Neural progenitor cell (in vitro differentiated cells): ENCODE results near the gene SCART1. TPM values are rescaled to one million over a fixed set of nuclear protein-coding genes. Genes with fewer than 3 reads are reported as not detected.

Experiments used
- DNase-seq: peaks from one replicate; pipeline ENCODE4 v3.0.0-alpha.2; 2016; ENCODE audit warnings: low spot score
- H2AFZ ChIP-seq: fragments of 200-600 bp; sonication (generic); replicated peaks from 2 replicates; pipeline ENCODE4 v1.6.1; 2016; ENCODE audit warnings: antibody characterized with exemption
- H3F3A ChIP-seq: fragments of 200-600 bp; sonication (generic); 2 replicates; pipeline ENCODE4 v1.6.1; 2016; ENCODE audit warnings: antibody characterized with exemption, low read depth
- H3K27ac ChIP-seq: fragments of 200-600 bp; sonication (generic); 2 replicates; pipeline ENCODE4 v1.5.1; 2016; ENCODE audit warnings: mild to moderate bottlenecking
- H3K27me3 ChIP-seq: fragments of 200-600 bp; sonication (generic); 2 replicates; pipeline ENCODE4 v1.6.1; 2016; ENCODE audit warnings: mild to moderate bottlenecking, moderate library complexity
- H3K36me3 ChIP-seq: fragments of 200-600 bp; sonication (generic); 2 replicates; pipeline ENCODE4 v1.5.1; 2016
- H3K4me1 ChIP-seq: fragments of 200-600 bp; sonication (generic); 2 replicates; pipeline ENCODE4 v1.6.1; 2016; ENCODE audit warnings: mixed run types
- H3K4me2 ChIP-seq: fragments of 200-600 bp; sonication (generic); 2 replicates; pipeline ENCODE4 v1.6.1; 2016
- H3K4me3 ChIP-seq: fragments of 200-600 bp; sonication (generic); 2 replicates; pipeline ENCODE4 v1.5.1; 2016
- H3K79me2 ChIP-seq: fragments of 200-600 bp; sonication (generic); 2 replicates; pipeline ENCODE4 v1.6.1; 2016; ENCODE audit warnings: low read depth
- H3K9ac ChIP-seq: fragments of 200-600 bp; sonication (generic); 2 replicates; pipeline ENCODE4 v1.6.1; 2016
- H3K9me3 ChIP-seq: fragments of 200-600 bp; sonication (generic); 2 replicates; pipeline ENCODE4 v1.5.1; 2016; ENCODE audit warnings: low read depth
- H4K20me1 ChIP-seq: fragments of 200-600 bp; sonication (generic); 2 replicates; pipeline ENCODE4 v1.6.1; 2016; ENCODE audit warnings: low read depth
- H3K27ac Mint-ChIP-seq: 3 replicates; pipeline ENCODE4 v1.8.0; 2021; ENCODE audit warnings: mixed read lengths
- H3K27me3 Mint-ChIP-seq: 2 replicates; pipeline ENCODE4 v1.8.0; 2022; ENCODE audit warnings: low read depth, mild to moderate bottlenecking, inconsistent platforms, moderate library complexity, mixed read lengths; ENCODE audit not compliant: insufficient read depth
- H3K36me3 Mint-ChIP-seq: 3 replicates; pipeline ENCODE4 v1.8.0; 2021; ENCODE audit warnings: mixed read lengths
- H3K4me1 Mint-ChIP-seq: 3 replicates; pipeline ENCODE4 v1.8.0; 2021; ENCODE audit warnings: mixed read lengths
- H3K4me3 Mint-ChIP-seq: 3 replicates; pipeline ENCODE4 v1.8.0; 2021; ENCODE audit warnings: mild to moderate bottlenecking, moderate library complexity, mixed read lengths
- H3K9me3 Mint-ChIP-seq: 3 replicates; pipeline ENCODE4 v1.8.0; 2020; ENCODE audit warnings: mixed read lengths
- EZH2 ChIP-seq: fragments of 200-600 bp; sonication (generic); IDR thresholded peaks from 2 replicates; pipeline ENCODE4 v1.6.1; 2017; ENCODE audit warnings: antibody characterized with exemption, mild to moderate bottlenecking, moderate library complexity
- EZH2phosphoT487 ChIP-seq: fragments of 200-600 bp; sonication (generic); IDR thresholded peaks from 2 replicates; pipeline ENCODE4 v1.6.1; 2017; ENCODE audit warnings: antibody characterized with exemption
- total RNA-seq: library from RNA; depleted of rRNA; stranded (reverse); fragments of >200 nt; gene quantifications from 2 replicates; pipeline ENCODE4 v1.2.3, GENCODE V29; 2015; ENCODE audit warnings: low replicate concordance
- TF ChIP-seq, protein P1 (sequence below): fragments of 200-600 bp; sonication (generic); IDR thresholded peaks from 2 replicates; pipeline ENCODE4 v1.5.1; 2017; ENCODE audit warnings: antibody characterized with exemption, mild to moderate bottlenecking

SCART1 gene
- total RNA-seq, 1 donor from 2014 or later = 0.49 TPM

GRCh38 chr10:133456041-133456951, 2.6 kb downstream of the SCART1 start:
- Histone ChIP-seq H3K4me2 (no peak overlapping the region), H2AFZ (no peak overlapping the region), H3K4me1 (no peaks in the 10 kb centered on the region), H3K4me3 (no peak overlapping the region), H3K36me3 (no peaks in the 10 kb centered on the region), H3K9ac (no peak overlapping the region), H3K79me2 (no peaks in the 10 kb centered on the region), H3K9me3 (no peaks in the 10 kb centered on the region), H3K27me3 (no peaks in the 10 kb centered on the region), H3K27ac (no peak overlapping the region), H3F3A (no peaks in the 10 kb centered on the region), H4K20me1 (no peaks in the 10 kb centered on the region)
- Mint-ChIP-seq H3K4me1 (no peaks in the 10 kb centered on the region), H3K27me3 (peaks cover 2% of the 10 kb centered on the region), H3K9me3 (peaks cover 24% of the 10 kb centered on the region), H3K4me3 (no peak overlapping the region), H3K36me3 (peaks cover 3% of the 10 kb centered on the region), H3K27ac (no peak overlapping the region)
- no peak for DNase-seq
- TF ChIP-seq, protein P1, sequence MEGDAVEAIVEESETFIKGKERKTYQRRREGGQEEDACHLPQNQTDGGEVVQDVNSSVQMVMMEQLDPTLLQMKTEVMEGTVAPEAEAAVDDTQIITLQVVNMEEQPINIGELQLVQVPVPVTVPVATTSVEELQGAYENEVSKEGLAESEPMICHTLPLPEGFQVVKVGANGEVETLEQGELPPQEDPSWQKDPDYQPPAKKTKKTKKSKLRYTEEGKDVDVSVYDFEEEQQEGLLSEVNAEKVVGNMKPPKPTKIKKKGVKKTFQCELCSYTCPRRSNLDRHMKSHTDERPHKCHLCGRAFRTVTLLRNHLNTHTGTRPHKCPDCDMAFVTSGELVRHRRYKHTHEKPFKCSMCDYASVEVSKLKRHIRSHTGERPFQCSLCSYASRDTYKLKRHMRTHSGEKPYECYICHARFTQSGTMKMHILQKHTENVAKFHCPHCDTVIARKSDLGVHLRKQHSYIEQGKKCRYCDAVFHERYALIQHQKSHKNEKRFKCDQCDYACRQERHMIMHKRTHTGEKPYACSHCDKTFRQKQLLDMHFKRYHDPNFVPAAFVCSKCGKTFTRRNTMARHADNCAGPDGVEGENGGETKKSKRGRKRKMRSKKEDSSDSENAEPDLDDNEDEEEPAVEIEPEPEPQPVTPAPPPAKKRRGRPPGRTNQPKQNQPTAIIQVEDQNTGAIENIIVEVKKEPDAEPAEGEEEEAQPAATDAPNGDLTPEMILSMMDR = no peak
- TF ChIP-seq EZH2 (no peak), EZH2phosphoT487 (no peak)

DNA sequence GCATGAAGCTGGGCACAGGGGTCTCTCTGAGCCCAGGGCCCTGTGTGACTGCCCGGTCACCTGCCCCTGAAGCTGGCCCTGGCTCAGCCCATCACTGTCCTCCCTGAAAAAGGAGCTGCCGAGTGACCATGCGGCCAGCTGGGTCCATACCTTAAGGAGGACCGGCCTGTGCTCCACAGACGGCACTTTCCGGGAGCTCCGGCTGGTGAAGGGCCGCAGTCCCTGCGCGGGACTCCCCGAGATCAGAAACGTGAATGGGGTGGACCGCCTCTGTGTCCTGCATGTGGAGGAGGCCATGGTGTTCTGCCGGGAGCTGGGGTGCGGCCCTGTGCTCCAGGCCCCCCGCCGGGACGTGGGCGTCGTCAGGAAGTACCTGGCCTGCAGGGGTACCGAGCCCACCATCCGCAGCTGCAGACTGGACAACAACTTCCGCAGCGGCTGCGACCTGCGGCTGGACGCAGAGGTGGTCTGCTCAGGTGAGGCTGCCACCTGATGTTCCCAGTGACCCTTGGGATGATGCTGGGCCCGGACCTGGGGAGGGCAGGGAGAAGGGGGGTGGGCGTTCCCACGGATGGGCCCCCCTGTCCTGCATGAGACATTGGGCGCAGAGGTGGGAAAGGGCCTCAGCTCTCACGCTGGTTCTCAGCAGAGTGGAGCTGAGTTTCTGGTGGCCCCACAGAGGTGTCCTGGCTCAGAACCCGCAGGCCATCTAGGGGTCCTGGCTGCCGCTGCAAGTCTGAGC, 3.5 kb downstream of the SCART1 start:
- H3K9me3 Mint-ChIP-seq = peaks cover 25% of the 10 kb centered on the region

DNA sequence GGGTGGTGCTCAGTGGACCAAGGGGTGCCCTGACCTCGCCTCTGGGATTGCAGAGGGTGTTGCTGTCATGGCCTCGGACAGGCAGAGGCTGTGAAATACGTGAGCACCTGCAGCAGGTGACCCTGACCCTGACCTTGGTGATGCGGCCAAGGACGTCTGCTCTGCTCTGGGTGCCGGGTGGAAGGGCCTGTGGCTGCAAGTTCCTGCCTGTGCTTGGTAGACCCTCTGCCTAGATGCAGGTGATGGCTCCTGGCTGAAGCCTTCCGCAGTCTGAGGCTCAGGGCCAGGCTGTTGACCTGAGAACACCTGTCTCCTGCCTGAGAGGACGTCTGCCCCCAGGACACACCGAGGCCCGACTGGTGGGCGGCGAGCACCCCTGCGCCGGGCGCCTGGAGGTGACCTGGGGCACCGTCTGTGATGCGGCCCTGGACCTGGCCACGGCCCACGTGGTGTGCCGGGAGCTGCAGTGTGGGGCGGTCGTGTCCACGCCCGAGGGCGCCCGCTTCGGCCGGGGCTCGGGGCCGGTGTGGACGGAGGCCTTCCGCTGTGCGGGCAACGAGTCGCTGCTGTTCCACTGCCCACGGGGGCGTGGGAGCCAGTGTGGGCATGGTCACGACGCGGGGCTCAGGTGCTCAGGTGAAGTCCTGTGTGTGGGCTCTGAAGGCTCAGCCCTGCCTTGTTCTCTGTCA, 4.4 kb downstream of the SCART1 start:
- H3K36me3 Mint-ChIP-seq = peaks cover 3% of the 10 kb centered on the region
- H3K9me3 Mint-ChIP-seq = peaks cover 25% of the 10 kb centered on the region

More for the DNA sequence above, 3.5 kb downstream of the SCART1 start:
- Histone ChIP-seq H3K4me1 (no peaks in the 10 kb centered on the region), H4K20me1 (no peaks in the 10 kb centered on the region), H3K4me2 (no peak overlapping the region), H2AFZ (no peak overlapping the region), H3K27ac (no peak overlapping the region), H3K4me3 (no peak overlapping the region), H3K9ac (no peak overlapping the region), H3K27me3 (no peaks in the 10 kb centered on the region), H3F3A (no peaks in the 10 kb centered on the region), H3K79me2 (no peaks in the 10 kb centered on the region), H3K9me3 (no peaks in the 10 kb centered on the region), H3K36me3 (no peaks in the 10 kb centered on the region)
- Mint-ChIP-seq H3K27me3 (peaks cover 2% of the 10 kb centered on the region), H3K4me1 (no peaks in the 10 kb centered on the region), H3K4me3 (no peak overlapping the region), H3K36me3 (peaks cover 3% of the 10 kb centered on the region), H3K27ac (no peak overlapping the region)
- TF ChIP-seq, protein P1 = no peak
- TF ChIP-seq EZH2phosphoT487 = no peak
- no peak for TF ChIP-seq EZH2
- DNase-seq = no peak

More for the DNA sequence above, 4.4 kb downstream of the SCART1 start:
- Histone ChIP-seq H3K9ac (no peak overlapping the region), H3K27me3 (no peaks in the 10 kb centered on the region), H2AFZ (no peak overlapping the region), H3F3A (no peaks in the 10 kb centered on the region), H3K79me2 (no peaks in the 10 kb centered on the region), H3K4me3 (no peak overlapping the region), H3K4me2 (no peak overlapping the region), H3K9me3 (no peaks in the 10 kb centered on the region), H3K27ac (no peak overlapping the region), H4K20me1 (no peaks in the 10 kb centered on the region), H3K4me1 (no peaks in the 10 kb centered on the region), H3K36me3 (no peaks in the 10 kb centered on the region)
- Mint-ChIP-seq H3K4me3 (no peak overlapping the region), H3K27ac (no peak overlapping the region), H3K27me3 (peaks cover 2% of the 10 kb centered on the region), H3K4me1 (no peaks in the 10 kb centered on the region)
- no peak for DNase-seq
- TF ChIP-seq EZH2phosphoT487 = no peak
- no peak for TF ChIP-seq EZH2
- TF ChIP-seq, protein P1 = no peak
